IPS DF 19.7 (cell line): ENCODE data around the gene TEX101.
"Not testable (repeated sequence)": the region's sequence is repeated elsewhere in the genome, so short reads cannot be mapped to it uniquely, and the experiment has no call there.

Experiments used
- DNase-seq: peaks from one replicate; pipeline ENCODE4 v3.0.0-alpha.2; 2013; ENCODE audit warnings: low read depth, low spot score

Gene TEX101, protein sequence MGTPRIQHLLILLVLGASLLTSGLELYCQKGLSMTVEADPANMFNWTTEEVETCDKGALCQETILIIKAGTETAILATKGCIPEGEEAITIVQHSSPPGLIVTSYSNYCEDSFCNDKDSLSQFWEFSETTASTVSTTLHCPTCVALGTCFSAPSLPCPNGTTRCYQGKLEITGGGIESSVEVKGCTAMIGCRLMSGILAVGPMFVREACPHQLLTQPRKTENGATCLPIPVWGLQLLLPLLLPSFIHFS

DNA sequence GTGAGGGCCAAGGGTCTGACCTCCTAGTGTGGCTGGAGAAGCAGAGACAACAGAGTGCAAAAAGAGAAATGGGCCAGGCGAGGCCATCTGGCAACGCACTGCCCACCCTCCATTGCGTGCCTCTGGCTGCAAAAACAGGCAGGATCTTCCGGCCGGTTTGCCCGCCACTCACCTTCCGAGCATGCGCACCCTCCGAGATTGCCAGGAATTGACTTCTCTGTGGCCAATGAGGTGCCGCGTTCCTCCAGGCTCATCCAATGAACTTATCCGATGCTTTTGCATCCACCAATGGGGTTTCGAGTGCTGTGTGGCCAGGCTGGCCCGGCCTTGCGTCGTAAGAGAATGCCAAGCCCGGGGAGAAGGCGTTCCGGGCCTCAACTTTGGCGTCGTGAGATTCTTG lies at the start of gene TEX101:
TEX101 (plus strand) TSS at position 337 of the 400 bp plus-strand sequence. CDS start 1,030 bp downstream, outside the sequence.
- no peak for DNase-seq

- not testable (repeated sequence) for DNase-seq
Measured at GRCh38 chr19:43365677-43366076, 49.0 kb upstream of the TEX101 start.

GRCh38 chr19:43367822-43368221 lies 46.9 kb upstream of the TEX101 start:
- no peak for DNase-seq

- DNase-seq = not testable (repeated sequence)
Measured at GRCh38 chr19:43368897-43369296, 45.8 kb upstream of the TEX101 start.

DNA sequence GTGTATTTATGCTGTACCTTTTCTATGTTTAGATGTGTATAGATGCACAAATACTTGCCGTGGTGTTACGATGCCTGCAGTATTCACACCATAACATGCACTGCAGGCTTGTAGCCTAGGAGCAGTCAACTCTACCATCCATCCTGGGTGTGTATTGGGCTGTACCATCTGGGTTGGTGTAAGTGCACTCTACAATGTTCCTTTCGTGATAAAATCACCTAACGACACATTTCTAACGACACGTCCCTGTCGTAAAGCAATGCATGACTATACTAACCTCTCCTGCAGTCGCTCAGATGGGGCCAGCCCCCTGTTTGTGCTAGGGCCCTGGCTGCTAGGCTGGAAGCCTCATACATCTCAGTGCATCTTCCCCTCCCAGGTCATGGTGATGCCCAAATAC lies 42.8 kb upstream of the TEX101 start:
- no peak for DNase-seq

GRCh38 chr19:43372462-43372861 lies 42.2 kb upstream of the TEX101 start:
- DNase-seq = no peak

- not testable (repeated sequence) for DNase-seq
Measured at GRCh38 chr19:43377624-43378023, 37.1 kb upstream of the TEX101 start.

DNA sequence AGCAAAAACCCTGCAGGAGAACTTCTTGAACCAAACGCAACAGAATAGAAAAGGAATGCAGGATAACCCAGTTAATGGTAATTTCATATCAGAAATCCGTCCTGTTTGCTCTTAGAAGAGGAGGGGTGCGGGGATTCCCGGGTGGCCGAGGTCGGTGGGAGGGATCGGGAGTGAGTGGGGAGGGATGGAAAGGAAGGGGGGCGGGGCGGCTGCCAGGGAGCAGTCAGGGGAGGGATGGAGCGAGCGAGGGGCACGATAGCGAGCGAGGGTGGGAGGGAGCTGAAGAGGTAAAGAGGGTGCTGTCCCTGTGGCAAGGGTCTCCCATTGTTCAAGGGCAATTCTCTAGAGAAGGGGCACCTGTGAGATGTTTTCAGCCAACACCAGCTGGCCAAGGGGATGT lies 34.7 kb upstream of the TEX101 start:
- DNase-seq = no peak

DNA sequence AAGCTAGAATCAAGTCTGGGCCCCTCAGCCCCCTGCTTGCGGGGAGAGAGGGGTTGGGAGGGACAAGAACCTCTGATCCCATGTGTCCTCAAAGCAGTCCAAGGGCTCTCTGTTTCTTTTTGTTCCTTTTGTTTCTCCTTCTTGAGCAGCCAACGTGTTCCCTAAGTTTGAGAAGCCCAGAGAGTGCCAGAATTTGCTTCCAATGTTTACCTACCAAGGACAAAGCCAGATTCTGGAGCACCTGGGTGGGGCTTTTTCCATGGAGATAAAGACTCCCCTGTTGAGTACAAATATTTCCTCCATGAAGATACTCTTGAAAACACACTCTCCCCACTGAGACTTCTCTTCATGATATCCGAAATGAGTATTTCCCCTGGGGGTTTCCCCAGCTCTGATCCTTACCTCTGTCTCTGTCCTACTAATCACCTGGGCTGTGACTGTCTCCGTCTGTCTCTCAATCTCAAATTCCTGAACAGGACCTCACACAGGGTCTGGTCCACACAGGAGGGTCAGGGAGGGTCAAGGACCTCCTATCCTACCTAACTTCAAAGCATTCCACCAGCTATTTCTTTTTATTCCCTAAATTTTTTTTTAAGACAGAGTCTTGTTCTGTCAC lies 33.8 kb upstream of the TEX101 start:
- DNase-seq = no peak

GRCh38 chr19:43382586-43383216 lies 32.0 kb upstream of the TEX101 start:
- DNase-seq = not testable (repeated sequence)

DNA sequence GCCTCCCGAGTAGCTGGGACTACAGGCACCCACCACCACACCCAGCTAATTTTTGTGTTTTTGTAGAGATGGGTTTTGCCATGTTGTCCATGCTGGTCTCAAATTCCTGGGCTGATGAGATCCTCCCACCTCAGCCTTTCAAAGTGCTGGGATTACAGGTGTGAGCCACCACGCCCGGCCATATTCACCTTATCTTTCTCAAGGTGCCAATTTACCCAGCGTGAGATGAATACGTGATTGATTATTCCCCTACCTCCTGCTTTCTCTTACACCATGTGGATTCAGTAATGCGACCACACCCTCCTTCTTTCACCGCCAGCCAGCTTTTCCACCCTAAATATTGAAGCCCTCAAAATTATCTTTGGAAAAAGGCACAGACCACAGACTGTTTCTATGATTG lies 31.4 kb upstream of the TEX101 start:
- not testable (repeated sequence) for DNase-seq

DNA sequence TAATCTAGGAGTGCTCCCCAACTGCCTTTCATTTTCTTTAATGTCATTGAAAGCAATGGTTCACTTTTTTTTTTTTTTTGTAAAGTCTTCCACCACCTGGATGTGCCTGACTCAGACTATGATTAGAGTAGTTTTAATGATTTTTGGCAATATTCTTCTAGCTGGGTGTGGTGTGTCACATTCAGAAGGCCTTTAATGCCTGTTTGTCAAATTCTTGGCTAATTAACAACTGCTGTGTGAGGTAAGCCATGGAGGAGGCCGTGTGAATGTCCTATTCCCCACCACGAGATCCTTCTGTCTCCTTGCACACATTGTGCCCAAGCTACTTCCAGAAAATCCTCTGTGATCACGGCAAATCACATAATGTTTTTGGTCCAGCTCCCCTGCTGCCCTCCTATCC lies 30.9 kb upstream of the TEX101 start:
- not testable (repeated sequence) for DNase-seq

GRCh38 chr19:43390903-43391551 lies 23.7 kb upstream of the TEX101 start:
- DNase-seq = not testable (repeated sequence)

- not testable (repeated sequence) for DNase-seq
Measured at GRCh38 chr19:43391552-43391935, 23.1 kb upstream of the TEX101 start.

GRCh38 chr19:43393501-43393900 lies 21.2 kb upstream of the TEX101 start:
- not testable (repeated sequence) for DNase-seq

DNA sequence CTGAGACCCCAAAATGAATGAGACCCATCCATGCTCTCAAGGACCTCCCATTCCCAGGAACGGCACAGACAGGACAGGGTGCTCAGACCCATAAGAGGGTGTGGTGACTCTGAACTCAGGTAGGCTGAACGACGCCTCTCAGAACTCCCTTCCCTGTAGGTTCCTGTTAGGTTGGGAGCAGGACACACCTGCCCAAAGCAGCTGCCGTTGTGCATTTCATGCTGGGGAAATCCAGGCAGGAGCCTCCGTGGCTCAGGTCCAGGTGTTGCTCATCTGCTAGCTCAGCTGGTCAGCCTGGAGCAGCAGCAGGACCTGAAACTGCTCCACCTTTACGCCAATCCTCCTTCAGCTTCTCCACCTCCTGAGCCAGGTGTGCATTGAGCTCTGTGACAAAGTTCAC lies 19.1 kb upstream of the TEX101 start:
- DNase-seq = no peak

- DNase-seq = no peak
Measured at GRCh38 chr19:43406297-43406696, 8.4 kb upstream of the TEX101 start.

DNA sequence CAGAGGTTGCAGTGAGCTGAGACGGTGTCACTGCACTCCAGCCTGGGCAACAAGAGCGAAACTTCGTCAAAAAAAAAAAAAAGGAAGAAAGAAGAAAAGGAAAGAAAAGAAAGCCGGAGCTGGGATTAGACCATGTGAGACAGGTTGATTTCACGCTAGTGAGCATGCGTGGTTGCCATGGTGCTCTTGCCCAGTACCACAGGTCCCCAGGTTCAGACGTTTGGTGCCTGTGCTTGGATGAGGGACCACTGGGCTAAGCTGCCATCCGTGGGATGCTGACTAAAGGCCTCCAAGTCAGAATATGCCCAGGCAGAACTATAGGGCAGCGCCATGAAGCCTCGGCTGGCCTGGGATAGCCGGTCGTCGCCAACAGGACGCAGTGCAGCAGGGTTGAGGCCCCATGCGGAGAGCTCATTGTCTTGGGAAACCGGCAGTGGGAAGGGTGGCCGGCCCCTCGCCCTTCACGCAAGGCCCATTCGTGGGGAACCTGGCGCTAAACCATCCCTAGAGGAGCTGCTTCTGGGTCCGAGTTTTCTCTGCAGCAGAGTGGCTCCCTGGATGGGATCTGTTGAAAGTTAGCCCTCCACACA lies 7.2 kb upstream of the TEX101 start:
- no peak for DNase-seq

DNA sequence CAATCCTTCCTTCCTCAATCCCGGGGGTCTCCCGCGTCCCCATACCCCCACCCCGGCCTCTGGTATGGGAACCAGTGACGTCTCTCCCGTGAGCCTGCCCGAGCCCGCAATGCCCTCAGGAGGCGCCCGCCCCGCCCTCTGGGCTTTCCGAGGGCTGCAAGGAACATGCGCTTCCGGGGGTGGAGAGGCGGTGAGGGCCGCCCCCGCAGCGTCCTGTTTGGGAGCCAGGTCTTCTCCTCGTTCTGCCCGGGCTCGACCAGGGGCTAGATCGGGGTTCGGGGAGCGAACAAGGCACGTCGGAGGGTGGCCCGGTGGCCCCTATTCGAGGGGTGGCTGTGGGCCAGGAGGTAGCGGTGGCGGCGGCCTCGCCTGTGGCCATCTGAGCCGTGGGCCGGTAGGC lies 6.6 kb upstream of the TEX101 start:
- no peak for DNase-seq

DNA sequence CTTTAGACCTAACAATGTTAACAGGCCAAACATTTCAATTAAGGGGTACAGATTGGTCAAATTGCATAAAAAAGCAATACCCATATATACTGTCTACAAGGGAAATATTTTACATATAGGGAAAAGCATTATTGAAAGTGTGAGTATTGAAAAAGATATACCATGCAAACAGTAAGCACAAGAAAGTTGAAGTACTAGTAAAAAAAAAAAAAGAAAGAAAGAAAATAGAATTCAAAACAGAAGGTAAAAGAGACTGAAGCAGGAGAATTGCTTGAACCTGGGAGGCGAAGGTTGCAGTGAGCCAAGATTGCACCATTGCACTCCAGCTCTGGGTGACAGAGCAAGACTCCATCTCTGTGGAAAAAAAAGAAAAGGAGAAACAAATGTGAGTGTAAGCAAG lies 5.3 kb upstream of the TEX101 start:
- no peak for DNase-seq

GRCh38 chr19:43412441-43412840 lies 2.2 kb upstream of the TEX101 start:
- DNase-seq = no peak
